Epithelial cell of proximal tubule (primary cell): ENCODE data around the gene CEP112. TPM values are rescaled to one million over a fixed set of nuclear protein-coding genes. Genes with fewer than 3 reads are reported as not detected.
"Not testable (repeated sequence)": the region's sequence is repeated elsewhere in the genome, so short reads cannot be mapped to it uniquely, and the experiment has no call there.

ENCODE experiments used
- DNase-seq: peaks from one replicate; pipeline ENCODE4 v3.0.0-alpha.2; 2011; ENCODE audit warnings: low read depth
- H3K4me3 ChIP-seq: 2 replicates; pipeline ENCODE4 v1.5.1; 2011; ENCODE audit warnings: low read depth, mild to moderate bottlenecking, low read length
- total RNA-seq: library from RNA; depleted of rRNA; stranded (reverse); fragments of >200 nt; gene quantifications from 2 replicates; pipeline ENCODE4 v1.2.3, GENCODE V29; 2015
- TF ChIP-seq, protein P1 (sequence below): conservative IDR thresholded peaks from 2 replicates; pipeline ENCODE4 v1.5.1; 2012; ENCODE audit warnings: low read depth, mild to moderate bottlenecking, low read length

CEP112 gene
- total RNA-seq, 1 donor from 2014 or later = 4.7 TPM

DNA sequence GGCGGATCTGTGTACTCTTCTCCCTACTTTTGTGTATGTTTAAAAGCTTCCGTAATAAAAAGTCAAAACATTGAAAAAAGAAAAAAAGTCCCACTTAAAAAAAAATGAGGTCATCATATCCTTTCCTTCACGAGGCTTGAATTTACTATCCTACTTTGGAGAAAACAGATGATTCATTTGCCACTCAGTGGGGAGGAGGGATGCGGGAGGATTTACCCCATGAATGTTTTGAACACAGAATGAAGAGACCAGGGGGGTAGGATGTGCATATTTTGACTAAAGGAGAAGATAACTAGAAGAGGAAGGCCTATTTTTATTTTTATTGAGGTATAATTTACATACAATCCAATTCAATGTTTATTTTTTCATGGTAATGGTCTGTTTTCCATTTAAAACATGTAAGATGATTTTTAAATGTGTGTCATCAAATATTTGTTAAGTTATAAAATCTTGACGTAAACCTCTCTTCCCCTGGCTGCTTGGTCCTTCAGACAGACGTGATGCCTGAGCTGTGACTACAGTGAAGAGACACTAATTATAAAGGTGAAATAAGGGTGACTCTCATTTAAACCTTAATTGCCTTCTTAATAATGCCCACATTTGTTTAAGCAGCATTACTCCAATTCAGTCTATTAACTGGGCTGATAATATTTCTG, 495.1 kb downstream of the CEP112 start:
- no peak overlapping the region for H3K4me3 ChIP-seq
- TF ChIP-seq, protein P1, sequence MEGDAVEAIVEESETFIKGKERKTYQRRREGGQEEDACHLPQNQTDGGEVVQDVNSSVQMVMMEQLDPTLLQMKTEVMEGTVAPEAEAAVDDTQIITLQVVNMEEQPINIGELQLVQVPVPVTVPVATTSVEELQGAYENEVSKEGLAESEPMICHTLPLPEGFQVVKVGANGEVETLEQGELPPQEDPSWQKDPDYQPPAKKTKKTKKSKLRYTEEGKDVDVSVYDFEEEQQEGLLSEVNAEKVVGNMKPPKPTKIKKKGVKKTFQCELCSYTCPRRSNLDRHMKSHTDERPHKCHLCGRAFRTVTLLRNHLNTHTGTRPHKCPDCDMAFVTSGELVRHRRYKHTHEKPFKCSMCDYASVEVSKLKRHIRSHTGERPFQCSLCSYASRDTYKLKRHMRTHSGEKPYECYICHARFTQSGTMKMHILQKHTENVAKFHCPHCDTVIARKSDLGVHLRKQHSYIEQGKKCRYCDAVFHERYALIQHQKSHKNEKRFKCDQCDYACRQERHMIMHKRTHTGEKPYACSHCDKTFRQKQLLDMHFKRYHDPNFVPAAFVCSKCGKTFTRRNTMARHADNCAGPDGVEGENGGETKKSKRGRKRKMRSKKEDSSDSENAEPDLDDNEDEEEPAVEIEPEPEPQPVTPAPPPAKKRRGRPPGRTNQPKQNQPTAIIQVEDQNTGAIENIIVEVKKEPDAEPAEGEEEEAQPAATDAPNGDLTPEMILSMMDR = no peak
- DNase-seq = peak; percentile 53

DNA sequence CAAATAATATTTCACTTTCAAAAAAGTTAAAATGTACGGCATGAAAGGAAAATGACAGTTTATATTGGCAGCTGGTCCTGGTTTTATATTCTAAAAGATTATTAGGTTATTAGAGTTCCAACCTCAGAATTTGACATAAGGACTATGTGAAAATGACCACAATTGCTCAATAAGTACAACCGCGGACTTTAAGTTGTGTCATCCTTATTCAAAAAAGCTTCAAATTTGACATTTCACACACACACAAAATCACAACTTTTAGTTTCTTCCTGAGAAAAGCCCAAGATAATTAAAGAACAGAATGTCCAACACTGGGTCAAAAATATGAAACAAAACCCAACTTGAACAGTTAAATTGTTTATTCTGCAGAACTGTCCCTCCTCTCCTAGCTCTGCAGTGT, 497.3 kb downstream of the CEP112 start:
- TF ChIP-seq, protein P1 = no peak
- no peak for DNase-seq
- H3K4me3 ChIP-seq = no peak overlapping the region

DNA sequence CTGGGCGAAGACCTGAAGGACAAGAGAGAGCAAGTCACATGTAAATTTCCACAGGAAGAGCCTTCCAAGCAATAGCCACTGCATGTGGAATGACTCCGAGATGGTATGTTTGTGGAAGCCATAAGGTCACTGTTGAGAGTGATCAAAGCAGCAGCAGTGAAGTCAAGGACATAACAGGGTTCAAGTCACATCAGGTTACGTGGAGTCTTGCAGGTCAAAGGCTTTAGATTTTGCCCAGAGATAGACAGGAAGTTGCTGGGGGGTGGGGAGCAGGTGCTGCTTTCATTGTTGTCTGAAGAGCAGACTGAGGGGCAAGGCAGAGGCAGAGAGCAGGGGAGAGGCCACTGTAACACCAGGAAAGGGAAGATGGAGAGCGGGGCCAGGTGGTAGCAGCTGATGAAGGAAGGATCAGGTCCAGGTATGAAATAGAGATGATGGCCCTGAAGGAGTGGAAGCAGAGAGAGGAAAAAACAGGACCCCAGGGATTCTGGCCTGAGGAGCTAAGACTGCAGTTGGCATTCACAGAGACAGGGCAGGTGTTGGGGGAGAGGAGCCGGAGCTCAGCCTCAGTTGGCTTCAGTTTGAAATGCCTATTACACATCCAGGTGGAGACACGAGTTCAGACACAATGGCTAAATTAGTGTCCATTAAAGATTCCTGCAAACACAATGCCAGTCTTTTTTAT, 501.2 kb downstream of the CEP112 start:
- no peak for DNase-seq
- TF ChIP-seq, protein P1 = no peak
- no peak overlapping the region for H3K4me3 ChIP-seq

DNA sequence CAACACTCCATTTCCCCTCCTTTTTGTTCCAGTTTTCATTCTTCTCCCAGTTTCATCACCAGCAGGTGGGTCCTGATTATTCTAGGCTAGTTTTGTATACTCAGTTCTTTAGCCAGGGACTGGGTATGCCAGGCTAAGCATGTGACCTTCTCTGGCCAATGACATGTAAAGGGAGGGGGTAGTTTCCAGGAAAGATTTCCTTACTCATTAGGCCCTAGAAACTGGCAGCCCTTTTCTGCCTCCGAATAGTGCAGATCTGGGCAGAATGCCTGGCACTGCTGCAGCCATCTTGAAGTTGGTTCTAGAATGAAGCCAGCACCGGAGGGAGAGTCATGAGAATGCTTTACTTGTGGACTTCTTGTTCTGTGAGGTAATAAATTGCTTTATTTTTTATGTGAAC, 503.6 kb downstream of the CEP112 start:
- DNase-seq = no peak
- TF ChIP-seq, protein P1 = no peak
- H3K4me3 ChIP-seq = no peak overlapping the region

DNA sequence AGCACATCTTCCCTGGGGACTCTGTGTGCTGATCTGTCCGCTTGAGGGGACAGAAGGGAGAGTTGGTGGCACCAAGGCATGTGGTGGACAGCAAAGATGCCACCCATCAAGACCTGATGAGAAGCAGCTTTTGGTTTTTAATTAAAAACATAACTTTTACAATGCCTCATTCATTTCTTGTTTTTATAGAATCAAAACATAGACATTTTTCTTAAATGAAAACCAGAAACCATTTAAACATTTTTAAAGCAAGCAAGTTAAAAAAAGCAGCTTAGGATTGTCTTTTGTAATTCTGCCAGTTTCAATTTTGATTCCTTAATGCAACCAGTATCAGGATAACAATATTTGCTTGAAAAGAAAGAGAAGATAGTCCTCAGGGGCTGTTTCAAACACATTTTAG, 506.8 kb downstream of the CEP112 start:
- H3K4me3 ChIP-seq = no peak overlapping the region
- TF ChIP-seq, protein P1 = no peak
- DNase-seq = no peak

DNA sequence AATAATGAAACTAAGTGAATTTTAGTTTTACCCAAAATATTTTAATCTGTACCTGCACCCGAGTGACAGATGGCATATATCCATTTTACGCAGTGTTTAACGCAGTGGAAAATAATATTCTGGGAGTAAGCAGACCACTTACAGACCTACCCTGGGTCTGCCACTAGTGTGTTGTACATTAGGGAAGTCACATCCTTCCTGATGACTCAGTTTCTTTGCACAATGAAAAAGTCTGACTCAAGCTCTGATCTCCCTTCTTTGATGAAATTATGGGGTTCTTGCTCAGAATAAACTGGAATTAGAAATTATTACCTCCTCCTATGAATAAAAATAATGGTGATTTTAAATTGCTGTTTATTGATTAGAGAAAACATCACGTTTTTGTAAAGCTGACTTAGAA, 507.3 kb downstream of the CEP112 start:
- no peak overlapping the region for H3K4me3 ChIP-seq
- TF ChIP-seq, protein P1 = no peak
- no peak for DNase-seq

DNA sequence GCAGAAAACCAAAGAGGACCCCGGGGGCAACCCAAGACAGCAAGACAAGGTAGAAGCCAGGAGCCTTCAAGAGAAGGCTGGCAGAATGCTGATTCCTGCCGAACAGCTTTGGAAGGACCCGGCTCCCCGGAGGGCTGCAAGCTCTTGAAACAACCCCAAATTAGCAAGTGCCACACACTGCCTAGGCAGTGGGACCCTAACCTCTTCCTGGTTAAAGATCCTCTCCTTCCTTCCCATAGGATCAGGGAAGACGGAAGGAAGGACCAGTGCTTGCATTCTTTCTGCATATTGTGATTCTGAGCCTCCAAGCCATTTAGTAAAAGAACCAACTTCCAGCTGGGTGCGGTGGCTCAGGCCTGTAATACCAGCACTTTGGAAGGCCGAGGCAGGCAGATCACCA, 508.5 kb downstream of the CEP112 start:
- DNase-seq = no peak
- no peak overlapping the region for H3K4me3 ChIP-seq
- TF ChIP-seq, protein P1 = no peak

DNA sequence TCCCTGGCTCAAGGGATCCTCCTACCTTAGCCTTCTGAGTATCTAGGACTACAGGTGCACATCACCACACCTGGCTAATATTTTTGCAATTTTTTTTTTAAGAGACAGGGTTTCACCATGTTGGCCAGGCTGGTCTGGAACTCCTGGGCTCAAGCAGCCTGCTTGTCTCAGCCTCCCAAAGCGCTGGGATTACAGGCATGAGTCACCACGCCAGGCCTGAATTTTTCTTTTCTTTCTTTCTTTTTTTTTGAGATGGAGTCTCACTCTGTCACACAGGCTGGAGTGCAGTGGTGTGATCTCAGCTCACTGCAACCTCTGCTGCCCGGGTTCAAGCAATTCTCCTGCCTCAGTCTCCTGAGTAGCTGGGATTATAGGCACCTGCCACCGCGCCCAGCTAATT, 510.2 kb downstream of the CEP112 start:
- H3K4me3 ChIP-seq, DNase-seq: not testable (repeated sequence)
